ENCODE results near the gene BRD7. TPM values are rescaled to one million over a fixed set of nuclear protein-coding genes. Genes with fewer than 3 reads are reported as not detected.
A peak's percentile ranks its signal among the peaks of the same experiment; 100 is the strongest.

Gene BRD7
- total and polyA plus RNA-seq, 4 donors: 13.3 to 34.3 (median 14.1) TPM

- DNase-seq (ENCODE audit: low spot score): no peak
- H3K36me3 ChIP-seq (ENCODE audit: control insufficient read depth in 4 of 4, insufficient read depth in 3 of 4, low read depth in 1 of 4, low read length in 3 of 4): peaks cover 4 to 41% (median 18%) of the 10 kb centered on the region in 4 donors
- no peak overlapping the region for H3K27ac ChIP-seq (ENCODE audit: low read depth in 1 of 2, low read length in 2 of 2)
- H3K9ac ChIP-seq (ENCODE audit: low read depth in 1 of 2, low read length in 2 of 2): no peak overlapping the region
- no peak overlapping the region for H3K4me3 ChIP-seq (ENCODE audit: low read depth in 1 of 3, low read length in 3 of 3)
- 94% methylated on average over 5 of the region's 5 CpGs for WGBS
- H3K9me3 ChIP-seq (ENCODE audit: control insufficient read depth in 4 of 4, low read length in 3 of 4): no peaks in the 10 kb centered on the region
- H3K4me1 ChIP-seq (ENCODE audit: control insufficient read depth in 4 of 4, insufficient read depth in 4 of 4, low read length in 3 of 4): no peaks in the 10 kb centered on the region
- no peak for TF ChIP-seq JUND (IDR thresholded peaks at IDR 0.05)
- no peak for TF ChIP-seq HNF4A (conservative IDR thresholded peaks at IDR 0.05)
- no peaks in the 10 kb centered on the region for H3K27me3 ChIP-seq (ENCODE audit: control insufficient read depth in 4 of 4, insufficient read depth in 4 of 4, low read length in 3 of 4)
Measured at GRCh38 chr16:50326264-50326663, 42.5 kb downstream of the BRD7 start.

- TF ChIP-seq ZBTB33 (IDR thresholded peaks at IDR 0.05): no peak
- no peak for TF ChIP-seq FOXA1 (IDR thresholded peaks at IDR 0.05)
- H3K27ac ChIP-seq (ENCODE audit: low read depth in 1 of 2, low read length in 2 of 2): no peak overlapping the region
- H3K4me1 ChIP-seq (ENCODE audit: control insufficient read depth in 4 of 4, insufficient read depth in 4 of 4, low read length in 3 of 4): no peaks in the 10 kb centered on the region
- H3K36me3 ChIP-seq (ENCODE audit: control insufficient read depth in 4 of 4, insufficient read depth in 3 of 4, low read depth in 1 of 4, low read length in 3 of 4): peaks cover 7 to 56% (median 33%) of the 10 kb centered on the region in 4 donors
- H3K4me3 ChIP-seq (ENCODE audit: low read depth in 1 of 3, low read length in 3 of 3): no peak overlapping the region
- no peak overlapping the region for H3K9ac ChIP-seq (ENCODE audit: low read depth in 1 of 2, low read length in 2 of 2)
- no peak for DNase-seq (ENCODE audit: low spot score)
- WGBS: 91% methylated on average over 6 of the region's 6 CpGs
- H3K9me3 ChIP-seq (ENCODE audit: control insufficient read depth in 4 of 4, low read length in 3 of 4): no peaks in the 10 kb centered on the region
- H3K27me3 ChIP-seq (ENCODE audit: control insufficient read depth in 4 of 4, insufficient read depth in 4 of 4, low read length in 3 of 4): no peaks in the 10 kb centered on the region
Measured at GRCh38 chr16:50324345-50324744, 44.4 kb downstream of the BRD7 start.

- peak; percentile 37 for DNase-seq (ENCODE audit: low spot score)
- Histone ChIP-seq H3K9ac (ENCODE audit: low read depth in 1 of 2, low read length in 2 of 2) (no peak overlapping the region), H3K27ac (ENCODE audit: low read depth in 1 of 2, low read length in 2 of 2) (no peak overlapping the region), H3K36me3 (ENCODE audit: control insufficient read depth in 4 of 4, insufficient read depth in 3 of 4, low read depth in 1 of 4, low read length in 3 of 4) (peaks cover 7 to 61% (median 40%) of the 10 kb centered on the region in 4 donors), H3K9me3 (ENCODE audit: control insufficient read depth in 4 of 4, low read length in 3 of 4) (no peaks in the 10 kb centered on the region), H3K4me3 (ENCODE audit: low read depth in 1 of 3, low read length in 3 of 3) (no peak overlapping the region), H3K4me1 (ENCODE audit: control insufficient read depth in 4 of 4, insufficient read depth in 4 of 4, low read length in 3 of 4) (no peaks in the 10 kb centered on the region), H3K27me3 (ENCODE audit: control insufficient read depth in 4 of 4, insufficient read depth in 4 of 4, low read length in 3 of 4) (no peaks in the 10 kb centered on the region)
- TF ChIP-seq CTCF (IDR thresholded peaks at IDR 0.05; ENCODE audit: low read depth, low read length, missing input control): peak; percentile 11
- no peak for TF ChIP-seq REST (IDR thresholded peaks at IDR 0.05)
- no peak for TF ChIP-seq YY1 (IDR thresholded peaks at IDR 0.05)
- peak; percentile 49 to 62 for TF ChIP-seq RAD21 (IDR thresholded peaks at IDR 0.05)
- 76% methylated on average over 11 of the region's 11 CpGs for WGBS
Measured at GRCh38 chr16:50323335-50324011, 45.3 kb downstream of the BRD7 start.

All from liver (tissue), 9 donors.